B cell (primary cell): Measurements from ENCODE around the gene CACUL1.

Experiments used
- CTCF ChIP-seq: fragments of 200-600 bp; IDR thresholded peaks from one replicate; pipeline ENCODE4 v1.8.0; 2022; ENCODE audit warnings: antibody characterized with exemption, mild to moderate bottlenecking
- EZH2 ChIP-seq: IDR thresholded peaks from 2 replicates; pipeline ENCODE4 v1.6.1; 2012; ENCODE audit warnings: borderline replicate concordance, low read depth, mild to moderate bottlenecking, moderate library complexity, low read length; ENCODE audit not compliant: insufficient read depth, poor library complexity, severe bottlenecking

GRCh38 chr10:118629211-118629610 lies 125.6 kb downstream of the CACUL1 start:
- no peak for TF ChIP-seq CTCF
- no peak for TF ChIP-seq EZH2
